B cell (primary cell): ENCODE measurements around the gene LRATD1. TPM values are rescaled to one million over a fixed set of nuclear protein-coding genes. Genes with fewer than 3 reads are reported as not detected.

Source experiments
- ATAC-seq: fragments of 200-7000 bp; cut with Tn5 transposase; one replicate; pipeline ENCODE4 v1.10.0; 2021; ENCODE audit warnings: low read depth, mild to moderate bottlenecking, moderate number of reproducible peaks, moderate library complexity
- CTCF ChIA-PET: fragments of 350-600 bp; sonication (Branson Sonifier 250); formaldehyde crosslinking; loops from one replicate; lab custom pipeline; 2021; ENCODE audit warnings: antibody characterized with exemption, inconsistent platforms; lab: Charles Lee
- POLR2A ChIA-PET: fragments of 350-600 bp; sonication (Branson Sonifier 250); formaldehyde crosslinking; loops from one replicate; lab custom pipeline; 2021; ENCODE audit warnings: antibody characterized with exemption; lab: Charles Lee
- DNase-seq: peaks from one replicate; pipeline ENCODE4 v3.0.0; 2013
- H2AFZ ChIP-seq: 2 replicates; pipeline ENCODE4 v1.6.1; 2012; ENCODE audit warnings: mild to moderate bottlenecking, low read depth, low read length; ENCODE audit not compliant: insufficient read depth, poor library complexity, severe bottlenecking
- H3K27ac ChIP-seq, 2 donors: 1 replicate in 1 of 2; 2 replicates in 1 of 2; pipeline ENCODE4 v1.5.1; 2012 to 2013; ENCODE audit warnings: low read length in 2 of 2, mild to moderate bottlenecking in 2 of 2, moderate library complexity in 1 of 2
- H3K27me3 ChIP-seq, 4 experiments: fragments of 200-600 bp in 1 of 4; sonication (generic) in 1 of 4; replicated peaks in 1 of 4; 1 replicate in 2 of 4; 2 replicates in 2 of 4; pipeline versions ENCODE4 v1.6.1 to v1.7.0; 2013 to 2016; ENCODE audit warnings: low read length in 3 of 4, mild to moderate bottlenecking in 2 of 4, mixed read lengths in 1 of 4, moderate library complexity in 1 of 4; ENCODE audit not compliant: insufficient read depth in 4 of 4, control insufficient read depth in 3 of 4; ENCODE audit errors: control extremely low read depth in 1 of 4
- H3K36me3 ChIP-seq, 2 experiments: replicated peaks in 1 of 2; 1 replicate in 1 of 2; 2 replicates in 1 of 2; pipeline versions ENCODE4 v1.6.1 to v1.7.1; 2013; ENCODE audit warnings: low read length in 1 of 2; ENCODE audit not compliant: insufficient read depth in 2 of 2, control insufficient read depth in 1 of 2; ENCODE audit errors: control extremely low read depth in 1 of 2, extremely low read depth in 1 of 2
- H3K4me1 ChIP-seq, 2 donors: fragments of 200-600 bp in 1 of 2; sonication (generic) in 1 of 2; 1 replicate in 1 of 2; 2 replicates in 1 of 2; pipeline versions ENCODE4 v1.5.1 to v1.6.1; 2013 to 2017; ENCODE audit warnings: low read length in 2 of 2; ENCODE audit not compliant: control insufficient read depth in 2 of 2, insufficient read depth in 2 of 2
- H3K4me2 ChIP-seq: replicated peaks from 2 replicates; pipeline ENCODE3; 2012; ENCODE audit warnings: mild to moderate bottlenecking, low read depth, low read length; ENCODE audit not compliant: poor library complexity, severe bottlenecking
- H3K4me3 ChIP-seq, 5 experiments: fragments of 200-600 bp in 1 of 5; sonication (generic) in 1 of 5; 1 replicate in 3 of 5; 2 replicates in 2 of 5; pipeline versions ENCODE4 v1.5.1 to v1.7.0; 2011 to 2016; ENCODE audit warnings: low read length in 4 of 5, mild to moderate bottlenecking in 4 of 5, low read depth in 2 of 5, control low read depth in 1 of 5, moderate library complexity in 1 of 5; ENCODE audit not compliant: insufficient read depth in 1 of 5; ENCODE audit errors: control extremely low read depth in 1 of 5, extremely low read depth in 1 of 5
- H3K79me2 ChIP-seq: fragments of 200-600 bp; sonication (generic); one replicate; pipeline ENCODE4 v1.6.0; 2016; ENCODE audit warnings: low read length; ENCODE audit not compliant: control insufficient read depth, insufficient read depth
- H3K9ac ChIP-seq: fragments of 200-600 bp; sonication (generic); 2 replicates; pipeline ENCODE4 v1.6.1; 2017; ENCODE audit warnings: mild to moderate bottlenecking, low read length, moderate library complexity
- H3K9me3 ChIP-seq, 3 donors: one replicate each; pipeline versions ENCODE4 v1.6.1 to v1.7.1; 2013; ENCODE audit warnings: low read length in 2 of 3; ENCODE audit not compliant: control insufficient read depth in 2 of 3, insufficient read depth in 1 of 3; ENCODE audit errors: control extremely low read depth in 1 of 3
- H4K20me1 ChIP-seq: 2 replicates; pipeline ENCODE4 v1.6.0; 2012; ENCODE audit warnings: mild to moderate bottlenecking, low read length; ENCODE audit not compliant: insufficient read depth, control insufficient read depth, poor library complexity, severe bottlenecking
- H3K27ac Mint-ChIP-seq: one replicate; pipeline ENCODE4 v1.8.0; 2021; ENCODE audit warnings: mixed read lengths
- H3K27me3 Mint-ChIP-seq: one replicate; pipeline ENCODE4 v1.8.0; 2021; ENCODE audit warnings: mixed read lengths
- H3K4me1 Mint-ChIP-seq: one replicate; pipeline ENCODE4 v1.8.0; 2021; ENCODE audit warnings: mixed read lengths
- H3K4me3 Mint-ChIP-seq: one replicate; pipeline ENCODE4 v1.8.0; 2021; ENCODE audit warnings: mixed read lengths
- H3K9me3 Mint-ChIP-seq: one replicate; pipeline ENCODE4 v1.8.0; 2022; ENCODE audit warnings: mixed read lengths; ENCODE audit not compliant: insufficient read depth
- EZH2 ChIP-seq: IDR thresholded peaks from 2 replicates; pipeline ENCODE4 v1.6.1; 2012; ENCODE audit warnings: borderline replicate concordance, low read depth, mild to moderate bottlenecking, moderate library complexity, low read length; ENCODE audit not compliant: insufficient read depth, poor library complexity, severe bottlenecking
- WGBS: methylation state at CpG from one replicate; pipeline ENCODE4 v1.1.5; 2013; ENCODE audit warnings: missing lambda C conversion rate; ENCODE audit not compliant: insufficient coverage; 5-methylcytosine and 5-hydroxymethylcytosine counted together
- intact Hi-C: fragments of 100-400 bp; cut with micrococcal nuclease; formaldehyde crosslinking; loops from one replicate; pipeline ENCODE4 v1.10.0; 2022
- polyA plus RNA-seq: library from polyadenylated mRNA; depleted of rRNA; stranded (reverse); fragments of >200 nt; gene quantifications from 2 replicates; pipeline ENCODE4 v1.2.3, GENCODE V29; 2012
- total RNA-seq, 2 donors: library from RNA; stranded (reverse); fragments of 120-200 nt in 1 of 2; gene quantifications; 1 replicate in 1 of 2; 2 replicates in 1 of 2; pipeline versions ENCODE4 v1.2.3 to v1.2.4, GENCODE V29; 2013 to 2022
- TF ChIP-seq, protein P1 (sequence below): fragments of 200-600 bp; IDR thresholded peaks from one replicate; pipeline ENCODE4 v1.8.0; 2022; ENCODE audit warnings: antibody characterized with exemption, mild to moderate bottlenecking

Gene LRATD1
- total and polyA plus RNA-seq, 2 donors (not counting 1 experiment from before 2014, with no cell fraction given) = not detected

DNA sequence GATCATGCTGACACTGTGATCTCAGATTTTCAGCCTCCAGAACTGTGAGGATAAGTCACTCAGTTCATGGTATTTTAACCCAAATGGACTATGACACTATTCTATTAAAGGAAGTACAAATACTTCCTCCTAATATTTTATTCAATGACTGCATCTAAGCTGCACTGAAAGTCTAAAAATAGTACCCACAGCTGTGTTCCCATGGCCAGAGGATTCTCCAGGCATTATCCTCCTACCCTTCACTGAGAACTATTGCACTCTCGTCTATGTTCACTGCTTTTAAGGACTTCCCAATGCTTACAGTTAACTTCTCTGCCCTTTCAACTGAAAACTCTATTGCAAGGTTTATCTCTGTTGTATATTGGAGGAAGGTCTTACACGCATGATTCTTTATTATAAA lies 15.2 kb downstream of the LRATD1 start:
- TF ChIP-seq, protein P1, sequence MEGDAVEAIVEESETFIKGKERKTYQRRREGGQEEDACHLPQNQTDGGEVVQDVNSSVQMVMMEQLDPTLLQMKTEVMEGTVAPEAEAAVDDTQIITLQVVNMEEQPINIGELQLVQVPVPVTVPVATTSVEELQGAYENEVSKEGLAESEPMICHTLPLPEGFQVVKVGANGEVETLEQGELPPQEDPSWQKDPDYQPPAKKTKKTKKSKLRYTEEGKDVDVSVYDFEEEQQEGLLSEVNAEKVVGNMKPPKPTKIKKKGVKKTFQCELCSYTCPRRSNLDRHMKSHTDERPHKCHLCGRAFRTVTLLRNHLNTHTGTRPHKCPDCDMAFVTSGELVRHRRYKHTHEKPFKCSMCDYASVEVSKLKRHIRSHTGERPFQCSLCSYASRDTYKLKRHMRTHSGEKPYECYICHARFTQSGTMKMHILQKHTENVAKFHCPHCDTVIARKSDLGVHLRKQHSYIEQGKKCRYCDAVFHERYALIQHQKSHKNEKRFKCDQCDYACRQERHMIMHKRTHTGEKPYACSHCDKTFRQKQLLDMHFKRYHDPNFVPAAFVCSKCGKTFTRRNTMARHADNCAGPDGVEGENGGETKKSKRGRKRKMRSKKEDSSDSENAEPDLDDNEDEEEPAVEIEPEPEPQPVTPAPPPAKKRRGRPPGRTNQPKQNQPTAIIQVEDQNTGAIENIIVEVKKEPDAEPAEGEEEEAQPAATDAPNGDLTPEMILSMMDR = no peak
- TF ChIP-seq EZH2 = no peak
- Mint-ChIP-seq H3K9me3 (no peaks in the 10 kb centered on the region), H3K27ac (no peak overlapping the region), H3K4me1 (no peaks in the 10 kb centered on the region), H3K27me3 (no peaks in the 10 kb centered on the region), H3K4me3 (no peak overlapping the region)
- POLR2A ChIA-PET = no interaction called here
- Histone ChIP-seq H3K9me3 (no peaks in the 10 kb centered on the region), H2AFZ (no peak overlapping the region), H3K4me1 (no peaks in the 10 kb centered on the region), H4K20me1 (no peaks in the 10 kb centered on the region), H3K4me3 (no peak overlapping the region), H3K27me3 (no peaks in the 10 kb centered on the region), H3K27ac (no peak overlapping the region), H3K4me2 (no peak overlapping the region), H3K36me3 (no peaks in the 10 kb centered on the region), H3K79me2 (no peaks in the 10 kb centered on the region), H3K9ac (no peak overlapping the region)
- intact Hi-C loops = no loop called here
- no peak for ATAC-seq
- no CpG with 5 or more reads among the region's 2 CpGs for WGBS
- DNase-seq = no peak
- CTCF ChIA-PET = no interaction called here

DNA sequence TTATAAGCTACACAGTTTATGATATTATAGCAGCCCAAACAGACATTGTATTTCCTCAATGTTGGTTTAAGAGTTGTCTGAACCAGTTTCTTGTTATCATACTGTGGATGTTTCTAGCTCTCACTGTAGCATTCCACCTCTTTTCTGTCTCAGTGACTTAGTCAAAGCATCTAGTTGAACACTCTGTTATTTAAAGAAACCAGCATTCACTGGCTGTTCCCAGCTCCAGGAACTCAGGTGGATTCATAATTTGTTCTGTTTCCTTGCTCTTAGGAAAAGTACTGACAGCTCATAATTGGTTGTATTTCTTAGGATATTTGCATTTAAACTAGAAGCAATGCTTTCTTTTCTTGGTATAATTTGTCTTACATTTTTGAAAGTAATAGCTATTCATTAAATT lies 17.5 kb downstream of the LRATD1 start:
- Histone ChIP-seq H3K79me2 (no peaks in the 10 kb centered on the region), H3K4me2 (no peak overlapping the region), H3K4me1 (no peaks in the 10 kb centered on the region), H3K27ac (no peak overlapping the region), H3K9ac (no peak overlapping the region), H2AFZ (no peak overlapping the region), H3K4me3 (no peak overlapping the region), H3K9me3 (no peaks in the 10 kb centered on the region), H3K36me3 (no peaks in the 10 kb centered on the region), H3K27me3 (no peaks in the 10 kb centered on the region), H4K20me1 (no peaks in the 10 kb centered on the region)
- H3K9me3 Mint-ChIP-seq = no peaks in the 10 kb centered on the region
- ATAC-seq (no peak), DNase-seq (no peak)
- no peak overlapping the region for H3K4me3 Mint-ChIP-seq
- H3K27ac Mint-ChIP-seq = no peak overlapping the region
- intact Hi-C loops = no loop called here
- POLR2A ChIA-PET = no interaction called here
- no peaks in the 10 kb centered on the region for H3K4me1 Mint-ChIP-seq
- CTCF ChIA-PET = no interaction called here
- no peaks in the 10 kb centered on the region for H3K27me3 Mint-ChIP-seq
- TF ChIP-seq, protein P1 = no peak
- TF ChIP-seq EZH2 = no peak
